GM23338 (cell line): Measurements from ENCODE around the gene SCYGR1. TPM values are rescaled to one million over a fixed set of nuclear protein-coding genes. Genes with fewer than 3 reads are reported as not detected.

Experiments
- ATAC-seq: fragments of 200-7000 bp; cut with Tn5 transposase; 3 replicates; pipeline ENCODE4 v1.9.1; 2020
- DNase-seq: peaks from one replicate; pipeline ENCODE4 v3.0.0-alpha.2; 2015; ENCODE audit warnings: low spot score
- H2AFZ ChIP-seq: fragments of 200-600 bp; sonication (generic); 2 replicates; pipeline ENCODE4 v1.8.0; 2016; ENCODE audit warnings: antibody characterized with exemption, mild to moderate bottlenecking, moderate library complexity
- H3F3A ChIP-seq: fragments of 200-600 bp; sonication (generic); replicated peaks from 2 replicates; pipeline ENCODE4 v1.8.0; 2017; ENCODE audit warnings: antibody characterized with exemption, mixed run types, low read depth
- H3K27ac ChIP-seq: fragments of 200-600 bp; sonication (generic); 2 replicates; pipeline ENCODE4 v1.6.1; 2016; ENCODE audit warnings: low read depth
- H3K27me3 ChIP-seq: fragments of 200-600 bp; sonication (generic); 2 replicates; pipeline ENCODE4 v1.8.0; 2016; ENCODE audit warnings: mild to moderate bottlenecking, mixed run types, moderate library complexity; ENCODE audit not compliant: insufficient read depth
- H3K36me3 ChIP-seq: fragments of 200-600 bp; sonication (generic); 2 replicates; pipeline ENCODE4 v1.8.0; 2016; ENCODE audit warnings: mild to moderate bottlenecking; ENCODE audit not compliant: insufficient read depth
- H3K4me1 ChIP-seq: fragments of 200-600 bp; sonication (generic); 2 replicates; pipeline ENCODE4 v1.8.0; 2016; ENCODE audit warnings: mild to moderate bottlenecking, moderate library complexity; ENCODE audit not compliant: insufficient read depth
- H3K4me2 ChIP-seq: fragments of 200-600 bp; sonication (generic); 2 replicates; pipeline ENCODE4 v1.7.1; 2017; ENCODE audit warnings: mixed run types
- H3K4me3 ChIP-seq: fragments of 200-600 bp; sonication (generic); 2 replicates; pipeline ENCODE4 v1.6.1; 2016; ENCODE audit warnings: mixed run types
- H3K79me2 ChIP-seq: fragments of 200-600 bp; sonication (generic); replicated peaks from 2 replicates; pipeline ENCODE4 v1.8.0; 2017; ENCODE audit warnings: mild to moderate bottlenecking; ENCODE audit not compliant: insufficient read depth
- H3K9me2 ChIP-seq: fragments of 200-600 bp; sonication (generic); 2 replicates; pipeline ENCODE4 v1.8.0; 2017; ENCODE audit not compliant: insufficient read depth
- H4K20me1 ChIP-seq: fragments of 200-600 bp; sonication (generic); replicated peaks from 2 replicates; pipeline ENCODE4 v1.8.0; 2017; ENCODE audit warnings: mild to moderate bottlenecking; ENCODE audit not compliant: insufficient read depth
- H3K27ac Mint-ChIP-seq: 2 replicates; pipeline ENCODE4 v1.8.0; 2020; ENCODE audit warnings: inconsistent platforms, mild to moderate bottlenecking, moderate library complexity, mixed read lengths
- H3K27me3 Mint-ChIP-seq: 3 replicates; pipeline ENCODE4 v1.8.0; 2022; ENCODE audit warnings: low read depth, mild to moderate bottlenecking, moderate library complexity, mixed read lengths, inconsistent platforms; ENCODE audit not compliant: insufficient read depth, poor library complexity
- H3K36me3 Mint-ChIP-seq: 3 replicates; pipeline ENCODE4 v1.8.0; 2021; ENCODE audit warnings: low read depth, mild to moderate bottlenecking, inconsistent platforms, moderate library complexity, mixed read lengths
- H3K4me1 Mint-ChIP-seq: 3 replicates; pipeline ENCODE4 v1.8.0; 2020; ENCODE audit warnings: mild to moderate bottlenecking, inconsistent platforms, mixed read lengths
- H3K4me3 Mint-ChIP-seq: 3 replicates; pipeline ENCODE4 v1.8.0; 2021; ENCODE audit warnings: moderate library complexity, mild to moderate bottlenecking, inconsistent platforms, mixed read lengths
- H3K9me3 Mint-ChIP-seq: 3 replicates; pipeline ENCODE4 v1.8.0; 2020; ENCODE audit warnings: moderate library complexity, mild to moderate bottlenecking, inconsistent platforms, mixed read lengths
- CREB1 ChIP-seq: fragments of 250-450 bp; sonication (Bioruptor Pico); IDR thresholded peaks from 2 replicates; pipeline ENCODE4 v1.5.0; 2020; ENCODE audit warnings: low read depth, mild to moderate bottlenecking, moderate library complexity
- JUNB ChIP-seq: IDR thresholded peaks from one replicate; pipeline ENCODE4 v1.6.1; 2016; ENCODE audit warnings: antibody characterized with exemption; ENCODE audit not compliant: unreplicated experiment
- NANOG ChIP-seq: IDR thresholded peaks from 2 replicates; pipeline ENCODE4 v1.6.1; 2016; ENCODE audit warnings: antibody characterized with exemption, borderline replicate concordance
- POLR2AphosphoS5 ChIP-seq: IDR thresholded peaks from 2 replicates; pipeline ENCODE4 v1.6.1; 2016; ENCODE audit warnings: antibody characterized with exemption, low read depth
- ZNF114 ChIP-seq: fragments of 250-450 bp; sonication (Bioruptor Pico); IDR thresholded peaks from 2 replicates; pipeline ENCODE4 v1.5.0; 2020; ENCODE audit warnings: mild to moderate bottlenecking, moderate library complexity
- ZNF331 ChIP-seq: fragments of 250-450 bp; sonication (Bioruptor Pico); IDR thresholded peaks from 2 replicates; pipeline ENCODE4 v1.5.0; 2020; ENCODE audit warnings: low read depth, mild to moderate bottlenecking, moderate library complexity
- polyA plus RNA-seq: library from polyadenylated mRNA; unstranded; fragments of >200 nt; fragmentation: Nextera tagmentation; extraction: Ambion mirVana; gene quantifications from 2 replicates; pipeline ENCODE4 v1.2.1, GENCODE V29; 2016
- total RNA-seq: library from RNA; depleted of rRNA; stranded (reverse); fragments of >200 nt; shearing (Covaris generic); gene quantifications from 2 replicates; pipeline ENCODE4 v1.2.3, GENCODE V29; 2014
- TF ChIP-seq, protein P1 (sequence below), 2 experiments: fragments of 200-600 bp in 1 of 2; sonication (generic) in 1 of 2; conservative IDR thresholded peaks; 2 replicates each; pipeline versions ENCODE4 v1.5.1 to v1.6.1; 2016 to 2017; ENCODE audit warnings: antibody characterized with exemption in 2 of 2, low read depth in 2 of 2, mild to moderate bottlenecking in 2 of 2, moderate library complexity in 1 of 2
- TF ChIP-seq, protein P2 (sequence below): fragments of 250-450 bp; sonication (Bioruptor Pico); IDR thresholded peaks from 2 replicates; pipeline ENCODE4 v1.5.0; 2020; ENCODE audit warnings: mild to moderate bottlenecking, moderate library complexity
- TF ChIP-seq, protein P3 (sequence below): IDR thresholded peaks from one replicate; pipeline ENCODE4 v1.6.1; 2018; ENCODE audit warnings: antibody characterized with exemption; ENCODE audit not compliant: unreplicated experiment

The SCYGR1 gene
- total and polyA plus RNA-seq, 2 experiments from 2014 or later, result not detected

DNA sequence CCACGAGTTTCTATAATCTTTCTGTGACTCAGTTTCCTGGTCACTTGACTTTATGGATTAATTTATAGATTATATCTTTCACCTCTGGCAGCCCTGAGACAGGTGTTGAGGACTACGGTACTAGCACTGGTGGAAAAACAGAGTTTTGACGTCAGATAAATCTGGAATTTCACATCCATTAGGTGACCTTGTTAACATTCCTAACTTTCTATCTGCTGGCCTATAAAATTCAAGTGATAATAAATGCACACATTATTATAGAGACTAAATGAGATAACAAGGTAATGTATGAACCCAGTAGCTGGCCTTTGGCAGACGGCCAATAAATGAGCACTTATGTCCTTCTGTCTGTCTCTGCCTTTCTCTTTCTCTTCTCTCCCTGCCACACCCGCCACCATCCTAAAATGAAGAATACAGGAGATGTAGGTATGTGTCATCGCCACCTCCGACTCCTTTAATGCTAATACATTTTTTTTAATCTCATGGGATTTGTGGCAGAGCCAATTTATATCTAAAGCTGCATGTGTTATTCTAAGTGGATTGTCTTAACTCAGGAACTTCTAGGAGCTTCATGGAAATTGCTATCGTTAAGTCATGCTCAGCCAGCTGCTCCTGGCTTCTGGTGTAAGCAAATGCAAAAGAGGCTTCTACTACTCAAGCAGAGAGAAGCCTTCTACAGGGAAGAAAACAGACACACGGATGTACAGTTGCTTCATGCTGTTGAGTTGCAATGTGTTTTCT is 10.9 kb downstream of the SCYGR1 start:
- no peaks in the 10 kb centered on the region for H3K9me2 ChIP-seq
- TF ChIP-seq ZNF331 (CRISPR knock-in tag), result no peak
- no peak overlapping the region for H3K4me3 ChIP-seq
- Mint-ChIP-seq H3K4me1 (peaks cover 16% of the 10 kb centered on the region), H3K4me3 (no peak overlapping the region), H3K27me3 (no peaks in the 10 kb centered on the region), H3K27ac (no peak overlapping the region), H3K9me3 (no peaks in the 10 kb centered on the region), H3K36me3 (no peaks in the 10 kb centered on the region)
- no peaks in the 10 kb centered on the region for H3K27me3 ChIP-seq
- no peaks in the 10 kb centered on the region for H3F3A ChIP-seq
- H3K4me1 ChIP-seq, result peaks cover 9% of the 10 kb centered on the region
- H2AFZ ChIP-seq, result peak overlapping the region; percentile 78; the same call in 1 of the 2 replicates
- H3K4me2 ChIP-seq, result 0 out of 2 replicates have a peak overlapping the region, but pooled peaks have one; percentile 6
- DNase-seq, result peak; percentile 17
- H3K27ac ChIP-seq, result no peak overlapping the region
- no peaks in the 10 kb centered on the region for H3K79me2 ChIP-seq
- H3K36me3 ChIP-seq, result no peaks in the 10 kb centered on the region
- H4K20me1 ChIP-seq, result no peaks in the 10 kb centered on the region
- ATAC-seq, result peak; percentile 40

DNA sequence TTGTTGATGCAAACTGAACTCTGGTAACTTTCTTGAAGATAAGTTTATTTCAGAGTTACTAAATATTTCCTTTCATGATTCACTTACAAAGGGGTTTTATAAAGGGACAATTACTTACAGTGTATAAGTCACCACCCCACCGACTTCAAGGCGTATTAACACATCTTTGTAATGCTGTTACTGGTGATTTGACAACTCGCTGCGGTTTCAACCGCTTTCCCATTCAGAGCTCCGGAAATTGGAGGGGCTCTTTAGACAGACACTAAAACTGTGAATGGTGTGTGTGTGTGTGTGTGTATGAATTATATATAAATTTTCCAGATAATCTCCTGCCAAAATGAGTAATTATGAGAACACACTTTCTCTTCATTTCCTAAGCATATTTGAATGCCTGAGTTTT is 13.6 kb downstream of the SCYGR1 start:
- Histone ChIP-seq H3F3A (no peaks in the 10 kb centered on the region), H3K27me3 (no peaks in the 10 kb centered on the region), H3K79me2 (no peaks in the 10 kb centered on the region), H3K27ac (no peak overlapping the region), H2AFZ (no peak overlapping the region), H3K4me3 (no peak overlapping the region), H3K36me3 (no peaks in the 10 kb centered on the region), H3K9me2 (no peaks in the 10 kb centered on the region), H3K4me1 (peaks cover 9% of the 10 kb centered on the region), H4K20me1 (no peaks in the 10 kb centered on the region), H3K4me2 (no peak overlapping the region)
- DNase-seq (no peak), ATAC-seq (no peak)
- no peak overlapping the region for H3K4me3 Mint-ChIP-seq
- no peak overlapping the region for H3K27ac Mint-ChIP-seq
- H3K36me3 Mint-ChIP-seq, result no peaks in the 10 kb centered on the region
- H3K4me1 Mint-ChIP-seq, result peaks cover 16% of the 10 kb centered on the region
- H3K27me3 Mint-ChIP-seq, result no peaks in the 10 kb centered on the region
- no peaks in the 10 kb centered on the region for H3K9me3 Mint-ChIP-seq
- no peak for TF ChIP-seq CREB1 (CRISPR knock-in tag)
- TF ChIP-seq, protein P1, sequence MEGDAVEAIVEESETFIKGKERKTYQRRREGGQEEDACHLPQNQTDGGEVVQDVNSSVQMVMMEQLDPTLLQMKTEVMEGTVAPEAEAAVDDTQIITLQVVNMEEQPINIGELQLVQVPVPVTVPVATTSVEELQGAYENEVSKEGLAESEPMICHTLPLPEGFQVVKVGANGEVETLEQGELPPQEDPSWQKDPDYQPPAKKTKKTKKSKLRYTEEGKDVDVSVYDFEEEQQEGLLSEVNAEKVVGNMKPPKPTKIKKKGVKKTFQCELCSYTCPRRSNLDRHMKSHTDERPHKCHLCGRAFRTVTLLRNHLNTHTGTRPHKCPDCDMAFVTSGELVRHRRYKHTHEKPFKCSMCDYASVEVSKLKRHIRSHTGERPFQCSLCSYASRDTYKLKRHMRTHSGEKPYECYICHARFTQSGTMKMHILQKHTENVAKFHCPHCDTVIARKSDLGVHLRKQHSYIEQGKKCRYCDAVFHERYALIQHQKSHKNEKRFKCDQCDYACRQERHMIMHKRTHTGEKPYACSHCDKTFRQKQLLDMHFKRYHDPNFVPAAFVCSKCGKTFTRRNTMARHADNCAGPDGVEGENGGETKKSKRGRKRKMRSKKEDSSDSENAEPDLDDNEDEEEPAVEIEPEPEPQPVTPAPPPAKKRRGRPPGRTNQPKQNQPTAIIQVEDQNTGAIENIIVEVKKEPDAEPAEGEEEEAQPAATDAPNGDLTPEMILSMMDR (conservative IDR thresholded peaks at IDR 0.05; ENCODE audit: low read depth in 2 of 2), result no peak
- TF ChIP-seq JUNB, result no peak
- TF ChIP-seq, protein P2, sequence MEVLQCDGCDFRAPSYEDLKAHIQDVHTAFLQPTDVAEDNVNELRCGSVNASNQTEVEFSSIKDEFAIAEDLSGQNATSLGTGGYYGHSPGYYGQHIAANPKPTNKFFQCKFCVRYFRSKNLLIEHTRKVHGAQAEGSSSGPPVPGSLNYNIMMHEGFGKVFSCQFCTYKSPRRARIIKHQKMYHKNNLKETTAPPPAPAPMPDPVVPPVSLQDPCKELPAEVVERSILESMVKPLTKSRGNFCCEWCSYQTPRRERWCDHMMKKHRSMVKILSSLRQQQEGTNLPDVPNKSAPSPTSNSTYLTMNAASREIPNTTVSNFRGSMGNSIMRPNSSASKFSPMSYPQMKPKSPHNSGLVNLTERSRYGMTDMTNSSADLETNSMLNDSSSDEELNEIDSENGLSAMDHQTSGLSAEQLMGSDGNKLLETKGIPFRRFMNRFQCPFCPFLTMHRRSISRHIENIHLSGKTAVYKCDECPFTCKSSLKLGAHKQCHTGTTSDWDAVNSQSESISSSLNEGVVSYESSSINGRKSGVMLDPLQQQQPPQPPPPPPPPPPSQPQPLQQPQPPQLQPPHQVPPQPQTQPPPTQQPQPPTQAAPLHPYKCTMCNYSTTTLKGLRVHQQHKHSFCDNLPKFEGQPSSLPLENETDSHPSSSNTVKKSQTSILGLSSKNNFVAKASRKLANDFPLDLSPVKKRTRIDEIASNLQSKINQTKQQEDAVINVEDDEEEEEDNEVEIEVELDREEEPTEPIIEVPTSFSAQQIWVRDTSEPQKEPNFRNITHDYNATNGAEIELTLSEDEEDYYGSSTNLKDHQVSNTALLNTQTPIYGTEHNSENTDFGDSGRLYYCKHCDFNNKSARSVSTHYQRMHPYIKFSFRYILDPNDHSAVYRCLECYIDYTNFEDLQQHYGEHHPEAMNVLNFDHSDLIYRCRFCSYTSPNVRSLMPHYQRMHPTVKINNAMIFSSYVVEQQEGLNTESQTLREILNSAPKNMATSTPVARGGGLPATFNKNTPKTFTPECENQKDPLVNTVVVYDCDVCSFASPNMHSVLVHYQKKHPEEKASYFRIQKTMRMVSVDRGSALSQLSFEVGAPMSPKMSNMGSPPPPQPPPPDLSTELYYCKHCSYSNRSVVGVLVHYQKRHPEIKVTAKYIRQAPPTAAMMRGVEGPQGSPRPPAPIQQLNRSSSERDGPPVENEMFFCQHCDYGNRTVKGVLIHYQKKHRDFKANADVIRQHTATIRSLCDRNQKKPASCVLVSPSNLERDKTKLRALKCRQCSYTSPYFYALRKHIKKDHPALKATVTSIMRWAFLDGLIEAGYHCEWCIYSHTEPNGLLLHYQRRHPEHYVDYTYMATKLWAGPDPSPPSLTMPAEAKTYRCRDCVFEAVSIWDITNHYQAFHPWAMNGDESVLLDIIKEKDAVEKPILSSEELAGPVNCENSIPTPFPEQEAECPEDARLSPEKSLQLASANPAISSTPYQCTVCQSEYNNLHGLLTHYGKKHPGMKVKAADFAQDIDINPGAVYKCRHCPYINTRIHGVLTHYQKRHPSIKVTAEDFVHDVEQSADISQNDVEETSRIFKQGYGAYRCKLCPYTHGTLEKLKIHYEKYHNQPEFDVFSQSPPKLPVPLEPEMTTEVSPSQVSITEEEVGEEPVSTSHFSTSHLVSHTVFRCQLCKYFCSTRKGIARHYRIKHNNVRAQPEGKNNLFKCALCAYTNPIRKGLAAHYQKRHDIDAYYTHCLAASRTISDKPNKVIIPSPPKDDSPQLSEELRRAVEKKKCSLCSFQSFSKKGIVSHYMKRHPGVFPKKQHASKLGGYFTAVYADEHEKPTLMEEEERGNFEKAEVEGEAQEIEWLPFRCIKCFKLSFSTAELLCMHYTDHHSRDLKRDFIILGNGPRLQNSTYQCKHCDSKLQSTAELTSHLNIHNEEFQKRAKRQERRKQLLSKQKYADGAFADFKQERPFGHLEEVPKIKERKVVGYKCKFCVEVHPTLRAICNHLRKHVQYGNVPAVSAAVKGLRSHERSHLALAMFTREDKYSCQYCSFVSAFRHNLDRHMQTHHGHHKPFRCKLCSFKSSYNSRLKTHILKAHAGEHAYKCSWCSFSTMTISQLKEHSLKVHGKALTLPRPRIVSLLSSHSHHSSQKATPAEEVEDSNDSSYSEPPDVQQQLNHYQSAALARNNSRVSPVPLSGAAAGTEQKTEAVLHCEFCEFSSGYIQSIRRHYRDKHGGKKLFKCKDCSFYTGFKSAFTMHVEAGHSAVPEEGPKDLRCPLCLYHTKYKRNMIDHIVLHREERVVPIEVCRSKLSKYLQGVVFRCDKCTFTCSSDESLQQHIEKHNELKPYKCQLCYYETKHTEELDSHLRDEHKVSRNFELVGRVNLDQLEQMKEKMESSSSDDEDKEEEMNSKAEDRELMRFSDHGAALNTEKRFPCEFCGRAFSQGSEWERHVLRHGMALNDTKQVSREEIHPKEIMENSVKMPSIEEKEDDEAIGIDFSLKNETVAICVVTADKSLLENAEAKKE, result no peak
- no peak for TF ChIP-seq NANOG
- no peak for TF ChIP-seq ZNF331 (CRISPR knock-in tag)
- TF ChIP-seq POLR2AphosphoS5, result no peak
- TF ChIP-seq ZNF114 (CRISPR knock-in tag), result no peak
- TF ChIP-seq, protein P3, sequence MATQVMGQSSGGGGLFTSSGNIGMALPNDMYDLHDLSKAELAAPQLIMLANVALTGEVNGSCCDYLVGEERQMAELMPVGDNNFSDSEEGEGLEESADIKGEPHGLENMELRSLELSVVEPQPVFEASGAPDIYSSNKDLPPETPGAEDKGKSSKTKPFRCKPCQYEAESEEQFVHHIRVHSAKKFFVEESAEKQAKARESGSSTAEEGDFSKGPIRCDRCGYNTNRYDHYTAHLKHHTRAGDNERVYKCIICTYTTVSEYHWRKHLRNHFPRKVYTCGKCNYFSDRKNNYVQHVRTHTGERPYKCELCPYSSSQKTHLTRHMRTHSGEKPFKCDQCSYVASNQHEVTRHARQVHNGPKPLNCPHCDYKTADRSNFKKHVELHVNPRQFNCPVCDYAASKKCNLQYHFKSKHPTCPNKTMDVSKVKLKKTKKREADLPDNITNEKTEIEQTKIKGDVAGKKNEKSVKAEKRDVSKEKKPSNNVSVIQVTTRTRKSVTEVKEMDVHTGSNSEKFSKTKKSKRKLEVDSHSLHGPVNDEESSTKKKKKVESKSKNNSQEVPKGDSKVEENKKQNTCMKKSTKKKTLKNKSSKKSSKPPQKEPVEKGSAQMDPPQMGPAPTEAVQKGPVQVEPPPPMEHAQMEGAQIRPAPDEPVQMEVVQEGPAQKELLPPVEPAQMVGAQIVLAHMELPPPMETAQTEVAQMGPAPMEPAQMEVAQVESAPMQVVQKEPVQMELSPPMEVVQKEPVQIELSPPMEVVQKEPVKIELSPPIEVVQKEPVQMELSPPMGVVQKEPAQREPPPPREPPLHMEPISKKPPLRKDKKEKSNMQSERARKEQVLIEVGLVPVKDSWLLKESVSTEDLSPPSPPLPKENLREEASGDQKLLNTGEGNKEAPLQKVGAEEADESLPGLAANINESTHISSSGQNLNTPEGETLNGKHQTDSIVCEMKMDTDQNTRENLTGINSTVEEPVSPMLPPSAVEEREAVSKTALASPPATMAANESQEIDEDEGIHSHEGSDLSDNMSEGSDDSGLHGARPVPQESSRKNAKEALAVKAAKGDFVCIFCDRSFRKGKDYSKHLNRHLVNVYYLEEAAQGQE, result no peak
